DMS153 treated with DMSO at 0.1 percent for 48 hours (cell line): Measurements from ENCODE around the gene KRIT1.

ENCODE experiments used
- DNase-seq: peaks from one replicate; lab custom pipeline; 2025; ENCODE audit not compliant: unreplicated experiment; lab: John Stamatoyannopoulos, UW

The KRIT1 gene

GRCh38 chr7:92156990-92157389 lies 88.7 kb downstream of the KRIT1 start:
- no peak for DNase-seq

GRCh38 chr7:92155108-92155739 lies 90.5 kb downstream of the KRIT1 start:
- DNase-seq: no peak

- DNase-seq: no peak
These were observed 95.2 kb downstream of the KRIT1 start for GRCh38 chr7:92150450-92151017.

GRCh38 chr7:92149736-92150239 lies 95.9 kb downstream of the KRIT1 start:
- no peak for DNase-seq
